RWPE2 (cell line): Measurements from ENCODE around the gene PPP1R37.

Experiments used
- ATAC-seq: fragments of 200-7000 bp; cut with Tn5 transposase; 3 replicates; pipeline ENCODE4 v1.9.1; 2021; ENCODE audit warnings: low read depth
- DNase-seq: peaks from one replicate; pipeline ENCODE4 v3.0.0-alpha.2; 2020; ENCODE audit warnings: low spot score
- H3K27ac ChIP-seq: fragments of 450-650 bp; 2 replicates; pipeline ENCODE4 v1.5.1; 2017; ENCODE audit warnings: mild to moderate bottlenecking; ENCODE audit not compliant: poor library complexity, severe bottlenecking
- H3K27me3 ChIP-seq: fragments of 250-450 bp; sonication (Bioruptor Pico); 2 replicates; pipeline ENCODE4 v1.5.1; 2021; ENCODE audit warnings: mild to moderate bottlenecking, moderate library complexity; ENCODE audit not compliant: insufficient read depth, poor library complexity, severe bottlenecking
- H3K36me3 ChIP-seq: fragments of 250-450 bp; sonication (Bioruptor Pico); 2 replicates; pipeline ENCODE4 v1.5.1; 2020; ENCODE audit warnings: low read depth, mild to moderate bottlenecking, moderate library complexity
- H3K4me1 ChIP-seq: fragments of 250-450 bp; sonication (Bioruptor Pico); 2 replicates; pipeline ENCODE4 v1.5.1; 2021; ENCODE audit warnings: mild to moderate bottlenecking, moderate library complexity; ENCODE audit not compliant: insufficient read depth, poor library complexity, severe bottlenecking
- H3K4me3 ChIP-seq: fragments of 250-450 bp; sonication (Bioruptor Pico); 2 replicates; pipeline ENCODE4 v1.5.1; 2021; ENCODE audit warnings: mild to moderate bottlenecking, moderate library complexity; ENCODE audit not compliant: severe bottlenecking
- H3K9me3 ChIP-seq: fragments of 250-450 bp; sonication (Bioruptor Pico); 2 replicates; pipeline ENCODE4 v1.5.1; 2021; ENCODE audit warnings: mild to moderate bottlenecking, moderate library complexity; ENCODE audit not compliant: severe bottlenecking
- TF ChIP-seq, protein P1 (sequence below): fragments of 450-650 bp; IDR thresholded peaks from one replicate; pipeline ENCODE4 v1.5.1; 2017; ENCODE audit warnings: mild to moderate bottlenecking, moderate library complexity; ENCODE audit not compliant: poor library complexity, severe bottlenecking

Gene PPP1R37

DNA sequence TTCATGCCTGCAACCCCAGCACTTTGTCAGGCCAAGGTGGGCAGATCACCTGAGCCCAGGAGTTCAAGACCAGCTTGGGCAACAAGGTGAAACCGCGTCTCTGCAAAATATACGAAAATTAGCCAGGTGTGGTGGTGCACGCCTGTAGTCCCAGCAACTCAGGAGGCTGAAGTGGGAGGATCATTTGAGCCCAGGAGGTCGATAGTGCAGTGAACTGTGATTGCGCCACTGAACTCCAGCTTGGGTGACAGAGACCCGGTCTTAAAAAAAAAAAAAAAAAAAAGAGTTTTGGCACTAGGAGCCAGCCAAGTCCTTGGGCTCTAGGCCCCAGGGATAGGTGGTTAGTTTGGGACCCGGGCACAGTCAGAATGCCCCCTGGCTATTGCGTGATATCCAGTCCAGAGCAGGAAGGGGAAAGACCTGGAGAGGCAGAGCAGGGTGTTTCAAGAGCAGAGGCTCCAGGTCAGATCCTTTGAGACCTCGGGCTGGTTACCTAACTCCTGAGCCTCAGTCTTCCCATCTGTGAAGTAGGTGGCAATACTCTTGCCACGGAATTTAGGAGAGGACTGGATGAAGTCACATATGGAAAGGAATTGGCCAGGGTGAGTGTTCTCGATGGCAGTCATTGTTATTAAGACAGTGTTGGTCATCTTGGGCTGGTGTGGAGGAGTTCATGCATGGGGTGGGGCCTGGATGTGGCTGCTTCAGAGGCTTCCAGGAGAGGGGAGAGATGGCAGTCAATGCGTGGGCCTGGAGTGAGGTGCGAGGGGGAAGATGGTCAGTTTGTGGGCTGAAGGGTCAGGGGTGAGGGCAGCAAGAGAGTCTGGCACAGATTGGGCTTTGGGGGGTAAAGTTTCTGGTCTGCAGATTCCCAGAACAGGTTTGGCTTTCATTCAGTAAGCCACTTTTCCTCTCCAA, 2.8 kb downstream of the PPP1R37 start:
- Histone ChIP-seq H3K27me3 (no peaks in the 10 kb centered on the region), H3K4me1 (peaks cover 20% of the 10 kb centered on the region), H3K4me3 (no peak overlapping the region), H3K36me3 (peaks cover 3% of the 10 kb centered on the region), H3K27ac (no peak overlapping the region), H3K9me3 (no peaks in the 10 kb centered on the region)
- no peak for ATAC-seq
- no peak for DNase-seq
- TF ChIP-seq, protein P1, sequence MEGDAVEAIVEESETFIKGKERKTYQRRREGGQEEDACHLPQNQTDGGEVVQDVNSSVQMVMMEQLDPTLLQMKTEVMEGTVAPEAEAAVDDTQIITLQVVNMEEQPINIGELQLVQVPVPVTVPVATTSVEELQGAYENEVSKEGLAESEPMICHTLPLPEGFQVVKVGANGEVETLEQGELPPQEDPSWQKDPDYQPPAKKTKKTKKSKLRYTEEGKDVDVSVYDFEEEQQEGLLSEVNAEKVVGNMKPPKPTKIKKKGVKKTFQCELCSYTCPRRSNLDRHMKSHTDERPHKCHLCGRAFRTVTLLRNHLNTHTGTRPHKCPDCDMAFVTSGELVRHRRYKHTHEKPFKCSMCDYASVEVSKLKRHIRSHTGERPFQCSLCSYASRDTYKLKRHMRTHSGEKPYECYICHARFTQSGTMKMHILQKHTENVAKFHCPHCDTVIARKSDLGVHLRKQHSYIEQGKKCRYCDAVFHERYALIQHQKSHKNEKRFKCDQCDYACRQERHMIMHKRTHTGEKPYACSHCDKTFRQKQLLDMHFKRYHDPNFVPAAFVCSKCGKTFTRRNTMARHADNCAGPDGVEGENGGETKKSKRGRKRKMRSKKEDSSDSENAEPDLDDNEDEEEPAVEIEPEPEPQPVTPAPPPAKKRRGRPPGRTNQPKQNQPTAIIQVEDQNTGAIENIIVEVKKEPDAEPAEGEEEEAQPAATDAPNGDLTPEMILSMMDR: no peak

DNA sequence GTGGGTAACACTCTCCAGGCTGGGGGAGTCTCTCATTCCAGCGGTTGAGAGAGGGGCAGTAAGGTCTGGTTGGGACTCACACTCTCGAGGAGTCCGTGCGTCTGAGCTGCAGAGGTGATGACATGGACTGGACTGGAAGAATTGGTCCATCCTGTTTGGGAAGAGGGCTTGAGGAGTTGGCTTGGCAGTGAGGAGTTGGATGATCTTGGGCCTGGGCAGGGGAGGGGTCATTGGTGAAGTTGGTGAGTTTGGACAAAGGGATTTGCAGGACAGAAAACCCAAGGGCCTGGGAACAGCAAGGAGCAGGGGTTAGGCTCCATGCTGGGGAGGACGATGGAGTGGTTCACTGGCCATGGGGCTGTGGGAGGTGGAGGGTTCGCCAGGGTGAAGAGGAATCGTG, 3.7 kb downstream of the PPP1R37 start:
- H3K36me3 ChIP-seq: no peaks in the 10 kb centered on the region; the same call in 1 of the 2 replicates
- no peak overlapping the region for H3K27ac ChIP-seq
- DNase-seq: no peak
- H3K9me3 ChIP-seq: no peaks in the 10 kb centered on the region
- ATAC-seq: no peak
- TF ChIP-seq, protein P1: no peak
- H3K27me3 ChIP-seq: no peaks in the 10 kb centered on the region
- H3K4me1 ChIP-seq: peaks cover 20% of the 10 kb centered on the region
- H3K4me3 ChIP-seq: no peak overlapping the region

DNA sequence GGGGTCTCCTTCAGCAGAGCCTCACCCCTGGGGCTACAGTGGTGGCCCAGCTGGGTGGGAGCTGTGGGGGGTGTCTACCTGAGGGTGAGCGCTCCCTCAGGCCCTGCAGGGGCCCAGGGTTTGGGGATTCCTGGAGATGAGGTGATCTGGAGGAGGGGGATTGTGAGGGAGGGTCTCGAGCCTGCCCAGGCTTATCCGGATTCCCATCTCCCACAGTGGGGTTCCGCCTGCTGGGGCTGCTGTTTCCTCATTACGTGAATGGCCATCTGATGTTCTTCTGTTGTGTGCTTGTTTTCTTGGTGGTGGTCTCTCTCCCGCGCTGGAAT, 4.4 kb downstream of the PPP1R37 start:
- Histone ChIP-seq H3K27ac (peak overlapping the region; percentile 48), H3K4me1 (peaks cover 20% of the 10 kb centered on the region), H3K27me3 (no peaks in the 10 kb centered on the region), H3K36me3 (no peaks in the 10 kb centered on the region; the same call in 1 of the 2 replicates), H3K9me3 (no peaks in the 10 kb centered on the region), H3K4me3 (no peak overlapping the region)
- DNase-seq (no peak), ATAC-seq (no peak)
- TF ChIP-seq, protein P1: no peak

DNA sequence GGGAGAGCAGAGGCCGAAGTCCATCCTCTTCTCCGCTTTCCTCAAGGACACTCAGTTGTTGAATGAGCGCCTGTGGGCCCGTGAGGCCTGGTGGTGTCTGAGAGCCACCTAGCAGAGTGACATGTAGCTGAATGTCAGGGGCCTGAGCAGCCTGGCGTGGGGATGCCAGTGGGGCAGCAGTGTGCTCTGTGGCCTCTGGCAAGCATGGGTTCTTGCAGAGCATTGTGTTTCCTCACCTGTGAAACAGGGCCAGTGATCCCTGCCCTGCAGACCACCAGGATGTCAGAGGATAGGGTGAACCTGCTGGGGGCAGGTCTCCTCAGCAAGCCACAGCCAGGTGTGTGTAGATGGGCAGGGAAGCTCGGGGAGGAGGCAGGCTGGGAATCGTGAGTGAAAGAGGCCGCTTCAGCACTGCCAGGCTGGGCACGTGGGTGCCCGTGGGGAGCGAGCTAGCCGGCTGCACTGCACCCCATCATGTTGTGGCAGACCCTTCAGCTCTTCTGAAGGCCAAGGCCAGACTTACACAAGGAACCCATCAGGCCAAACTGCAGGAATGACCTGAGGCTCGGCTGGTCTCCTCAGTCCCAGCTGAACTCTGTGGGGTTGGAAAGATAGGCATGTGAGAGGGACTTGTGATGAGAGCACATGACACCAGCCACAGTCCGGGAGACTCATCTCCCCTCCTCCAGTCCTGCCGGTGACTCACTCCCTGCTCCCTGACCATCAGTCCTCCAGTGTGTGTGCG, 5.0 kb downstream of the PPP1R37 start:
- Histone ChIP-seq H3K4me1 (peaks cover 20% of the 10 kb centered on the region), H3K27me3 (no peaks in the 10 kb centered on the region), H3K4me3 (no peak overlapping the region), H3K36me3 (no peaks in the 10 kb centered on the region; the same call in 1 of the 2 replicates), H3K27ac (peak overlapping the region; percentile 48), H3K9me3 (no peaks in the 10 kb centered on the region)
- no peak for DNase-seq
- peak; percentile 93 for ATAC-seq
- TF ChIP-seq, protein P1: no peak
